Vagina (tissue), 2 donors: Measurements from ENCODE around the gene NAA20.

Experiments used
- CTCF ChIP-seq, 3 experiments: fragments of 450-650 bp in 2 of 3; fragments of 200-600 bp in 1 of 3; sonication (generic) in 1 of 3; IDR thresholded peaks; one replicate each; pipeline ENCODE4 v1.5.1; 2017 to 2019; ENCODE audit warnings: antibody characterized with exemption in 3 of 3, mild to moderate bottlenecking in 2 of 3, moderate library complexity in 2 of 3
- POLR2A ChIP-seq, 2 donors: fragments of 450-650 bp; IDR thresholded peaks; one replicate each; pipeline ENCODE4 v1.6.1; 2017; ENCODE audit warnings: antibody characterized with exemption in 2 of 2, mild to moderate bottlenecking in 2 of 2, moderate library complexity in 2 of 2
- POLR2AphosphoS5 ChIP-seq, 2 donors: sonication (generic); formaldehyde crosslinking; IDR thresholded peaks; one replicate each; pipeline ENCODE4 v1.9.0; 2017; ENCODE audit warnings: antibody characterized with exemption in 2 of 2, mild to moderate bottlenecking in 2 of 2, low read depth in 1 of 2; ENCODE audit not compliant: insufficient read depth in 1 of 2

- TF ChIP-seq CTCF (IDR thresholded peaks at IDR 0.05) (no peak), POLR2A (IDR thresholded peaks at IDR 0.05) (no peak), POLR2AphosphoS5 (IDR thresholded peaks at IDR 0.05; ENCODE audit: insufficient read depth in 1 of 2, low read depth in 1 of 2) (no peak)
Measured at GRCh38 chr20:20065361-20065760, 48.2 kb downstream of the NAA20 start.
